ENCODE data around the gene OAF. TPM values are rescaled to one million over a fixed set of nuclear protein-coding genes. Genes with fewer than 3 reads are reported as not detected.
A peak's percentile ranks its signal among the peaks of the same experiment; 100 is the strongest.

The OAF gene
- total RNA-seq, 2 experiments from 2014 or later: 3.1 to 3.2 TPM

- H3K4me1 Mint-ChIP-seq (ENCODE audit: low read depth): peaks cover 10% of the 10 kb centered on the region
- ATAC-seq (ENCODE audit: poor library complexity): peak; percentile 75
- H3K9me3 Mint-ChIP-seq: peaks cover 4% of the 10 kb centered on the region
- no peak overlapping the region for H3K27ac ChIP-seq (ENCODE audit: low read depth in 1 of 2, low read length in 2 of 2)
- DNase-seq: peak in 13 of 14 experiments; percentile 17 to 73 (median 42)
- intact Hi-C loops (cut with DNase I, micrococcal nuclease): no loop called here
- peaks cover 92% of the 10 kb centered on the region for H3K27me3 Mint-ChIP-seq
- H3K27me3 ChIP-seq (ENCODE audit: control insufficient read depth in 1 of 2, insufficient read depth in 2 of 2, low read length in 2 of 2): peaks cover 37 to 77% of the 10 kb centered on the region in 2 experiments
- CTCF ChIA-PET: interaction anchor here (1.3 kb wide), 1 partner anchor 10 kb away, joined by 3 read pairs; no protein-coding TSS in a partner anchor
- H3K36me3 Mint-ChIP-seq (ENCODE audit: low read depth): no peaks in the 10 kb centered on the region
- no peaks in the 10 kb centered on the region for H3K36me3 ChIP-seq (ENCODE audit: insufficient read depth, low read length)
- TF ChIP-seq CTCF (IDR thresholded peaks at IDR 0.05): peak; percentile 56
- H3K4me3 Mint-ChIP-seq: peak overlapping the region; percentile 58
- peaks cover 22% of the 10 kb centered on the region for H3K4me1 ChIP-seq (ENCODE audit: insufficient read depth, low read length)
- POLR2A ChIA-PET: no interaction called here
- peak overlapping the region; percentile 45 for H3K4me3 ChIP-seq (ENCODE audit: low read length)
- no peak overlapping the region for H3K27ac Mint-ChIP-seq
- peaks cover 6 to 18% of the 10 kb centered on the region in 2 experiments for H3K9me3 ChIP-seq (ENCODE audit: control insufficient read depth in 1 of 2, insufficient read depth in 1 of 2, low read length in 2 of 2)
These were observed 41.7 kb upstream of the OAF start for GRCh38 chr11:120168960-120169681.

- no peak for TF ChIP-seq CTCF (IDR thresholded peaks at IDR 0.05)
- Mint-ChIP-seq H3K9me3 (peaks cover 4% of the 10 kb centered on the region), H3K27me3 (peaks cover 92% of the 10 kb centered on the region), H3K36me3 (ENCODE audit: low read depth) (no peaks in the 10 kb centered on the region), H3K4me3 (no peak overlapping the region), H3K4me1 (ENCODE audit: low read depth) (peaks cover 10% of the 10 kb centered on the region), H3K27ac (no peak overlapping the region)
- POLR2A ChIA-PET: no interaction called here
- CTCF ChIA-PET: no interaction called here
- intact Hi-C loops (cut with DNase I, micrococcal nuclease): loop anchor here in 1 of 2 experiments (10.0 kb wide), 1 partner anchor 515 kb away; no protein-coding TSS in a partner anchor
- no peak overlapping the region for H3K27ac ChIP-seq (ENCODE audit: low read depth in 1 of 2, low read length in 2 of 2)
- DNase-seq (peak in 1 of 14 experiments; percentile 20), ATAC-seq (ENCODE audit: poor library complexity) (no peak)
- peaks cover 37 to 73% of the 10 kb centered on the region in 2 experiments for H3K27me3 ChIP-seq (ENCODE audit: control insufficient read depth in 1 of 2, insufficient read depth in 2 of 2, low read length in 2 of 2)
- no peak overlapping the region for H3K4me3 ChIP-seq (ENCODE audit: low read length)
- no peaks in the 10 kb centered on the region for H3K36me3 ChIP-seq (ENCODE audit: insufficient read depth, low read length)
- peaks cover 22% of the 10 kb centered on the region for H3K4me1 ChIP-seq (ENCODE audit: insufficient read depth, low read length)
- peaks cover 0 to 18% of the 10 kb centered on the region in 2 experiments for H3K9me3 ChIP-seq (ENCODE audit: control insufficient read depth in 1 of 2, insufficient read depth in 1 of 2, low read length in 2 of 2)
These were observed 40.7 kb upstream of the OAF start for GRCh38 chr11:120169981-120170698.

GRCh38 chr11:120170741-120171261 lies 40.0 kb upstream of the OAF start:
- H3K4me1 ChIP-seq (ENCODE audit: insufficient read depth, low read length): peaks cover 22% of the 10 kb centered on the region
- peak in 1 of 14 experiments; percentile 27 for DNase-seq
- H3K4me3 ChIP-seq (ENCODE audit: low read length): no peak overlapping the region
- ChIA-PET POLR2A (no interaction called here), CTCF (no interaction called here)
- Mint-ChIP-seq H3K4me1 (ENCODE audit: low read depth) (peaks cover 10% of the 10 kb centered on the region), H3K27ac (no peak overlapping the region), H3K4me3 (no peak overlapping the region), H3K9me3 (peaks cover 2% of the 10 kb centered on the region), H3K36me3 (ENCODE audit: low read depth) (no peaks in the 10 kb centered on the region), H3K27me3 (peaks cover 87% of the 10 kb centered on the region)
- ATAC-seq (ENCODE audit: poor library complexity): no peak
- H3K9me3 ChIP-seq (ENCODE audit: control insufficient read depth in 1 of 2, insufficient read depth in 1 of 2, low read length in 2 of 2): peaks cover 0 to 18% of the 10 kb centered on the region in 2 experiments
- no peak overlapping the region for H3K27ac ChIP-seq (ENCODE audit: low read depth in 1 of 2, low read length in 2 of 2)
- H3K36me3 ChIP-seq (ENCODE audit: insufficient read depth, low read length): no peaks in the 10 kb centered on the region
- H3K27me3 ChIP-seq (ENCODE audit: control insufficient read depth in 1 of 2, insufficient read depth in 2 of 2, low read length in 2 of 2): peaks cover 37 to 73% of the 10 kb centered on the region in 2 experiments
- intact Hi-C loops (cut with DNase I, micrococcal nuclease): loop anchor here in 1 of 2 experiments (10.0 kb wide), 1 partner anchor 514 kb away; no protein-coding TSS in a partner anchor
- TF ChIP-seq CTCF (IDR thresholded peaks at IDR 0.05): no peak
